ENCODE measurements around the gene MBD2. TPM values are rescaled to one million over a fixed set of nuclear protein-coding genes. Genes with fewer than 3 reads are reported as not detected.

The MBD2 gene
- total RNA-seq, 6 experiments from 2014 or later = 13.7 to 47.7 (median 29.4) TPM

DNA sequence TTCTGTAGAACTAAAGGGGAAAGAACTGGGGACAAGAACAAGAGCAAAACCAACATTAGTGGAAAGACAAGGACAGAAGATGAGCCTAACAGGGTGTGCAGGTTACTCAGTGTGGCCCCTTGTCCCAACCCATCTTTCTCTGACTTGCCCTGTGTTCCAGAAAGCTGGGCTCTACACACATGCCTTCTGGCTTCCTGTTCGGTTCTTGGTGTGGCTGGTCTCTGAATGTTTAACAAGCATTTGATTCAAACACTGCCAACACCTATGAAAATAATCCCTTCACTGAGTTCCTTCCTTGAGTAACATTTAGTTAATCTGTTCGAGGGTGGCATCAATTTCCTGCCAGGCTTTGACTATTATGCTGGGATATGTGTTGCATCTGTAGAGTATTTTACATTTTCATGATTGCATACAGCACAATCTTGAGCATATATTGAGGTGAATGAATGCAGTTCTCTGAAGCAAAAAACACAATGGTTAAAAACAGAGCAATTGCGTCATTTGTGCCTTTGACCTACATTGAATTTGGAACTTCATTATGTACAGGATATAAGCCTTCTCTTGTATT lies 83.3 kb downstream of the MBD2 start:
- TF ChIP-seq, protein P1, sequence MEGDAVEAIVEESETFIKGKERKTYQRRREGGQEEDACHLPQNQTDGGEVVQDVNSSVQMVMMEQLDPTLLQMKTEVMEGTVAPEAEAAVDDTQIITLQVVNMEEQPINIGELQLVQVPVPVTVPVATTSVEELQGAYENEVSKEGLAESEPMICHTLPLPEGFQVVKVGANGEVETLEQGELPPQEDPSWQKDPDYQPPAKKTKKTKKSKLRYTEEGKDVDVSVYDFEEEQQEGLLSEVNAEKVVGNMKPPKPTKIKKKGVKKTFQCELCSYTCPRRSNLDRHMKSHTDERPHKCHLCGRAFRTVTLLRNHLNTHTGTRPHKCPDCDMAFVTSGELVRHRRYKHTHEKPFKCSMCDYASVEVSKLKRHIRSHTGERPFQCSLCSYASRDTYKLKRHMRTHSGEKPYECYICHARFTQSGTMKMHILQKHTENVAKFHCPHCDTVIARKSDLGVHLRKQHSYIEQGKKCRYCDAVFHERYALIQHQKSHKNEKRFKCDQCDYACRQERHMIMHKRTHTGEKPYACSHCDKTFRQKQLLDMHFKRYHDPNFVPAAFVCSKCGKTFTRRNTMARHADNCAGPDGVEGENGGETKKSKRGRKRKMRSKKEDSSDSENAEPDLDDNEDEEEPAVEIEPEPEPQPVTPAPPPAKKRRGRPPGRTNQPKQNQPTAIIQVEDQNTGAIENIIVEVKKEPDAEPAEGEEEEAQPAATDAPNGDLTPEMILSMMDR (IDR thresholded peaks at IDR 0.05) = no peak
- TF ChIP-seq POLR2A (IDR thresholded peaks at IDR 0.05) = no peak

DNA sequence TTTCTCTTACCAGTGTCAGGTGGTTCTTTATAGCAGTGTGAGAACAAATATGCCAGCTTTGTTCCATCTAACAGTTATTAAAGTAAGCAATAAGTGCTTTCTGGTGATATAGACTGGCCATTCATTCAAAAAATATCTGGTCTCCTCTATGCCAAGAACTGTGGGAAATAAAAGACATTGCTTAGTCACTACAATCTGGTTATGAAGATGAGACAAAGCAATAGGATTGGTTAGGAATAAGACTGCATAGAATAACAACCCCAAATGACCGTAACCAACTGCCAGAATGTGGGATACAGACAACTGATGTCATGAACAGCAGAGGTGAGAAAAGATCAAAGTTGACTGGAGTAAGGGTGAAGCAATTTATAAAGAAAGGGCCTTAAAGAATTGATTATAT lies 83.8 kb downstream of the MBD2 start:
- no peak for TF ChIP-seq POLR2A (IDR thresholded peaks at IDR 0.05)
- TF ChIP-seq, protein P1 (IDR thresholded peaks at IDR 0.05) = no peak
- ATAC-seq = no peak
- no peaks in the 10 kb centered on the region for H3K36me3 ChIP-seq
- H3K4me3 ChIP-seq = no peak overlapping the region
- intact Hi-C loops (cut with DNase I) = no loop called here
- WGBS (ENCODE audit: insufficient coverage, low coverage, low lambda C conversion rate, missing lambda C conversion rate) = 100% methylated on average over 1 of the region's 1 CpG
- no peaks in the 10 kb centered on the region for H3K9me3 ChIP-seq
- no peaks in the 10 kb centered on the region for H3K4me1 ChIP-seq
- DNase-seq = no peak
- no peak overlapping the region for H3K27ac ChIP-seq
- H3K27me3 ChIP-seq = no peaks in the 10 kb centered on the region

More for the DNA sequence above, 83.3 kb downstream of the MBD2 start:
- no peak for ATAC-seq
- no peaks in the 10 kb centered on the region for H3K36me3 ChIP-seq
- H3K27me3 ChIP-seq = no peaks in the 10 kb centered on the region
- DNase-seq = no peak
- H3K4me1 ChIP-seq = no peaks in the 10 kb centered on the region
- no peak overlapping the region for H3K4me3 ChIP-seq
- H3K9me3 ChIP-seq = no peaks in the 10 kb centered on the region
- no peak overlapping the region for H3K27ac ChIP-seq
- WGBS (ENCODE audit: insufficient coverage, low coverage, low lambda C conversion rate, missing lambda C conversion rate) = 89% methylated on average over 2 of the region's 3 CpGs
- intact Hi-C loops (cut with DNase I) = no loop called here

DNA sequence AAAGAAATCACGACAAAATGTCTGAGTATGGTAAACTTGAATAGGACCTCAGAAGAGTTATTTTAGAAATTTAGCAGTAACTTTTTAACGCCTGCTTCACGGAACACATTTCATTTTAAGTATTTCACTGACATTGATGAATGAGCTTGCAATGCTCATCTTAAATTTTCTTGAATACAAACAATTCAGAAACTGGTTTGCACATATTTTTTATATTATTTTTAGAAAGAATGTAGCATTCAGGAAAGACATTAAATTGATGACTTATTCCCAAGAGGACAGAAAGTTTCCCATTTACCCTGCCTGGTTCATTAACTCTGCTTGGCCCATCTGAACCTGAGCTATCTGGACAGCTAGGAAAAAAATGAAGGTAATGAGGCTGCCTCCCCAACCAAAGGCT lies 89.3 kb downstream of the MBD2 start:
- no peaks in the 10 kb centered on the region for H3K27me3 ChIP-seq
- H3K9me3 ChIP-seq = no peaks in the 10 kb centered on the region
- ATAC-seq (no peak), DNase-seq (no peak)
- intact Hi-C loops (cut with DNase I) = no loop called here
- TF ChIP-seq POLR2A (IDR thresholded peaks at IDR 0.05) = no peak
- TF ChIP-seq, protein P1 (IDR thresholded peaks at IDR 0.05) = no peak
- no peaks in the 10 kb centered on the region for H3K4me1 ChIP-seq
- no peak overlapping the region for H3K27ac ChIP-seq
- WGBS (ENCODE audit: insufficient coverage, low coverage, low lambda C conversion rate, missing lambda C conversion rate) = 81% methylated on average over 3 of the region's 3 CpGs
- no peak overlapping the region for H3K4me3 ChIP-seq
- H3K36me3 ChIP-seq = no peaks in the 10 kb centered on the region

DNA sequence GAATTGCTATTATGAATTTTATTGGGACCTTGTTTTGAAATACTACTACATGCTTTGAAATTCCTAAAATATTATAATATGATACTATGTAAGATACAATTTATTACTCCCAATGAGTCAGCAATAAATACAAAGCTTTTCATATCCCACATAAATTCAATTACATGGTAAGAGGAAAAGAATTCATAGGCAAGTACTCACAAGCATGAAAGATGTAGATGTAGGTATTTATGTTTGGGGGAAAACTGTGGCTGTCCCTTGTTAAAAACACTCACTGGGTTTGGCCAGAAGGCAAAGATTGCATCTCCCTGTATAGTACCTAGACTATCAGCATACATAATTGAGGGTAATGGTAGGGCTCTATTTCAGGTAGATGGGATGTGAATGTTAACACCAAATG lies 90.4 kb downstream of the MBD2 start:
- intact Hi-C loops (cut with DNase I) = no loop called here
- Histone ChIP-seq H3K9me3 (no peaks in the 10 kb centered on the region), H3K4me1 (no peaks in the 10 kb centered on the region), H3K4me3 (no peak overlapping the region), H3K27me3 (no peaks in the 10 kb centered on the region), H3K27ac (no peak overlapping the region), H3K36me3 (no peaks in the 10 kb centered on the region)
- TF ChIP-seq, protein P1 (IDR thresholded peaks at IDR 0.05) = no peak
- no peak for TF ChIP-seq POLR2A (IDR thresholded peaks at IDR 0.05)
- DNase-seq (no peak), ATAC-seq (no peak)

DNA sequence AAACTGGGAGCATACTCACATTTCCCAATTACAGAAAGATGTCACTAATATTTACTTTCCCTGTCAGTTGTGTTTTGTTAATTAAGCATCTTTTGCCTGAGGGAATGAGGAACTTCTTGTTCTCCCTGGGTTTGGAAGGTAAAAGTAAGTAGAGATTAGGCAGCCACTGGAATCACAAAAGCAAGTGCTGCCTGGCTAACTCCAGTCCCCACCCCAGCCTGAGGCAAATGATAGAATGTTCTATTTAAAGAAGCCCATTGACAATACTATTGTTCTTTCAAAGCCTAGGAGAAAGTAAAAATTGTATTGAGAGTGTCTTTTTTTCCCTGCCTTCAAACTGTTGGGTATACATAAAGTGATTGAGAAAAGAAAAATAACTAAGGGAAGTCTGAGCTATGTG lies 93.8 kb downstream of the MBD2 start:
- H3K27ac ChIP-seq = no peak overlapping the region
- no peaks in the 10 kb centered on the region for H3K36me3 ChIP-seq
- no peaks in the 10 kb centered on the region for H3K27me3 ChIP-seq
- intact Hi-C loops (cut with DNase I) = no loop called here
- ATAC-seq (no peak), DNase-seq (no peak)
- H3K4me3 ChIP-seq = no peak overlapping the region
- TF ChIP-seq, protein P1 (IDR thresholded peaks at IDR 0.05) = no peak
- no peak for TF ChIP-seq POLR2A (IDR thresholded peaks at IDR 0.05)
- H3K9me3 ChIP-seq = no peaks in the 10 kb centered on the region
- no peaks in the 10 kb centered on the region for H3K4me1 ChIP-seq

Measured in right lobe of liver (tissue), 6 donors.